Measurements from ENCODE around the gene ATP5PF. TPM values are rescaled to one million over a fixed set of nuclear protein-coding genes. Genes with fewer than 3 reads are reported as not detected.

Gene ATP5PF
- total RNA-seq, 1 experiment from 2014 or later: 156 TPM

GRCh38 chr21:25760677-25761076, 26.0 kb upstream of the ATP5PF start:
- no peak for TF ChIP-seq CTCF (IDR thresholded peaks at IDR 0.05; ENCODE audit: insufficient read depth in 1 of 2, low read depth in 1 of 2, low read length in 1 of 2, severe bottlenecking in 1 of 2, unreplicated experiment in 1 of 2)
- no peaks in the 10 kb centered on the region for H3K9me3 ChIP-seq
- Mint-ChIP-seq H3K27me3 (ENCODE audit: insufficient read depth, unreplicated experiment) (no peaks in the 10 kb centered on the region), H3K27ac (ENCODE audit: unreplicated experiment) (no peak overlapping the region), H3K9me3 (ENCODE audit: unreplicated experiment) (no peaks in the 10 kb centered on the region), H3K4me1 (ENCODE audit: low read depth, unreplicated experiment) (no peaks in the 10 kb centered on the region), H3K4me3 (ENCODE audit: unreplicated experiment) (no peak overlapping the region), H3K36me3 (ENCODE audit: insufficient read depth, unreplicated experiment) (peaks cover 33% of the 10 kb centered on the region)
- H3K4me1 ChIP-seq: no peaks in the 10 kb centered on the region
- no peaks in the 10 kb centered on the region for H3K27me3 ChIP-seq (replicated peaks; ENCODE audit: control insufficient read depth, insufficient read depth, low read length)
- BruUV-seq (replicated peaks): no TSS peak
- POLR2A ChIA-PET: no interaction called here
- no peak overlapping the region for H3K4me3 ChIP-seq (ENCODE audit: low read depth, low read length)
- no peaks in the 10 kb centered on the region for H3K36me3 ChIP-seq (ENCODE audit: control insufficient read depth, insufficient read depth, low read length)
- CTCF ChIA-PET: no interaction called here
- no peak for DNase-seq
- intact Hi-C loops (cut with micrococcal nuclease; ENCODE audit: unreplicated experiment): no loop called here

GRCh38 chr21:25760061-25760460, 25.4 kb upstream of the ATP5PF start:
- Mint-ChIP-seq H3K4me1 (ENCODE audit: low read depth, unreplicated experiment) (no peaks in the 10 kb centered on the region), H3K9me3 (ENCODE audit: unreplicated experiment) (no peaks in the 10 kb centered on the region), H3K27ac (ENCODE audit: unreplicated experiment) (no peak overlapping the region), H3K4me3 (ENCODE audit: unreplicated experiment) (no peak overlapping the region), H3K36me3 (ENCODE audit: insufficient read depth, unreplicated experiment) (peaks cover 27% of the 10 kb centered on the region), H3K27me3 (ENCODE audit: insufficient read depth, unreplicated experiment) (no peaks in the 10 kb centered on the region)
- H3K36me3 ChIP-seq (ENCODE audit: control insufficient read depth, insufficient read depth, low read length): no peaks in the 10 kb centered on the region
- H3K27me3 ChIP-seq (replicated peaks; ENCODE audit: control insufficient read depth, insufficient read depth, low read length): no peaks in the 10 kb centered on the region
- H3K4me1 ChIP-seq: no peaks in the 10 kb centered on the region
- no peak for DNase-seq
- H3K4me3 ChIP-seq (ENCODE audit: low read depth, low read length): no peak overlapping the region
- ChIA-PET CTCF (no interaction called here), POLR2A (no interaction called here)
- intact Hi-C loops (cut with micrococcal nuclease; ENCODE audit: unreplicated experiment): no loop called here
- H3K9me3 ChIP-seq: no peaks in the 10 kb centered on the region
- BruUV-seq (replicated peaks): no TSS peak
- TF ChIP-seq CTCF (IDR thresholded peaks at IDR 0.05; ENCODE audit: insufficient read depth in 1 of 2, low read depth in 1 of 2, low read length in 1 of 2, severe bottlenecking in 1 of 2, unreplicated experiment in 1 of 2): no peak

- Mint-ChIP-seq H3K4me1 (ENCODE audit: low read depth, unreplicated experiment) (no peaks in the 10 kb centered on the region), H3K36me3 (ENCODE audit: insufficient read depth, unreplicated experiment) (peaks cover 28% of the 10 kb centered on the region), H3K4me3 (ENCODE audit: unreplicated experiment) (no peak overlapping the region), H3K27me3 (ENCODE audit: insufficient read depth, unreplicated experiment) (no peaks in the 10 kb centered on the region), H3K27ac (ENCODE audit: unreplicated experiment) (no peak overlapping the region), H3K9me3 (ENCODE audit: unreplicated experiment) (no peaks in the 10 kb centered on the region)
- Histone ChIP-seq H3K27me3 (replicated peaks; ENCODE audit: control insufficient read depth, insufficient read depth, low read length) (no peaks in the 10 kb centered on the region), H3K4me3 (ENCODE audit: low read depth, low read length) (no peak overlapping the region), H3K4me1 (no peaks in the 10 kb centered on the region), H3K9me3 (no peaks in the 10 kb centered on the region), H3K36me3 (ENCODE audit: control insufficient read depth, insufficient read depth, low read length) (no peaks in the 10 kb centered on the region)
- no peak for TF ChIP-seq CTCF (IDR thresholded peaks at IDR 0.05; ENCODE audit: insufficient read depth in 1 of 2, low read depth in 1 of 2, low read length in 1 of 2, severe bottlenecking in 1 of 2, unreplicated experiment in 1 of 2)
- no peak for DNase-seq
- intact Hi-C loops (cut with micrococcal nuclease; ENCODE audit: unreplicated experiment): no loop called here
- BruUV-seq (replicated peaks): no TSS peak
- ChIA-PET CTCF (no interaction called here), POLR2A (no interaction called here)
Measured at GRCh38 chr21:25759573-25759972, 24.9 kb upstream of the ATP5PF start.
